Measurements from ENCODE around the gene TJAP1. TPM values are rescaled to one million over a fixed set of nuclear protein-coding genes. Genes with fewer than 3 reads are reported as not detected.
A peak's percentile ranks its signal among the peaks of the same experiment; 100 is the strongest.
"Not testable (repeated sequence)": the region's sequence is repeated elsewhere in the genome, so short reads cannot be mapped to it uniquely, and the experiment has no call there.

TJAP1 gene
- total RNA-seq, 2 experiments from 2014 or later = 30.2 to 32.9 TPM

GRCh38 chr6:43454696-43455530, 22.5 kb upstream of the TJAP1 start:
- peak; percentile 26 for DNase-seq
- peak; percentile 60 for ATAC-seq
- TF ChIP-seq CTCF (IDR thresholded peaks at IDR 0.05) = peak; percentile 68
- Mint-ChIP-seq H3K4me1 (ENCODE audit: low read depth) (peaks cover 11% of the 10 kb centered on the region), H3K9me3 (no peaks in the 10 kb centered on the region), H3K4me3 (peak overlapping the region; percentile 71), H3K36me3 (ENCODE audit: low read depth) (peaks cover 4% of the 10 kb centered on the region), H3K27me3 (peaks cover 12% of the 10 kb centered on the region), H3K27ac (no peak overlapping the region)
- POLR2A ChIA-PET = interaction anchor here (0.6 to 1.8 kb wide), 7 partner anchors 7 to 146 kb away, joined by 3 to 7 read pairs (median 4); partner anchors contain the start of genes ABCC10, POLR1C, TJAP1 and YIPF3
- CTCF ChIA-PET = interaction anchor here (0.7 to 6.5 kb wide), 10 partner anchors 16 to 1577 kb away, joined by 3 to 60 read pairs (median 4); partner anchors contain the start of gene TJAP1
- intact Hi-C loops (cut with micrococcal nuclease) = loop anchor here (5.0 kb wide), 1 partner anchor 52 kb away; no protein-coding TSS in a partner anchor

- Mint-ChIP-seq H3K9me3 (no peaks in the 10 kb centered on the region), H3K4me1 (ENCODE audit: low read depth) (peaks cover 11% of the 10 kb centered on the region), H3K36me3 (ENCODE audit: low read depth) (peaks cover 4% of the 10 kb centered on the region), H3K4me3 (peak within 1 kb of the TSS; percentile 75), H3K27ac (peak within 1 kb of the TSS; percentile 14), H3K27me3 (peaks cover 15% of the 10 kb centered on the region)
- intact Hi-C loops (cut with micrococcal nuclease) = loop anchor here (5.0 kb wide), 1 partner anchor 52 kb away; no protein-coding TSS in a partner anchor
- ChIA-PET POLR2A (interaction anchor here (0.6 to 1.8 kb wide), 7 partner anchors 8 to 147 kb away, joined by 3 to 7 read pairs (median 4); partner anchors contain the start of genes ABCC10, POLR1C, TJAP1 and YIPF3), CTCF (interaction anchor here (0.7 to 6.5 kb wide), 10 partner anchors 16 to 1576 kb away, joined by 3 to 60 read pairs (median 4); partner anchors contain the start of gene TJAP1)
- TF ChIP-seq CTCF (IDR thresholded peaks at IDR 0.05) = no peak
- DNase-seq (peak; percentile 74), ATAC-seq (peak; percentile 67)
Measured at GRCh38 chr6:43455531-43456428, 21.6 kb upstream of the TJAP1 start, which contains the start of gene DLK2. Gene DLK2, minus strand, starts transcription at chr6:43455548. Its CDS starts 723 bp downstream, at chr6:43454825.

DNA sequence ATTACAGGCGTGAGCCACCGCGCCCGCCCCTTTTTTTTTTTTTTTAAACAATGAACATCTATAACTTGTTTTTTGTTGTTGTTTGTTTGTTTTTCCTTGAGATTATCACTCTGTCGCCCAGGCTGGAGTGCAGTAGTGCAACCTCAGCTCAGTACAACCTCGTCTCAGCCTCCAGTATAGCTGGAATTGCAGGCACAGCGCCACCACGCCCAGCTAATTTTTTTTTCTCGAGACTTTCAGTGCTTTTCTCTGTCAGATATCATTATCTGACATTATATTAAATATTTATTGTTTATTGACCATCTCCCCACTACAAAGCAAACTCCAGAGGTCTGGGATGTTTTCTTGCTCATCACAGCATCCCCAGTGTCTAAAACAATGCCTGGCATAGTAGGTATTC, 19.7 kb upstream of the TJAP1 start:
- Mint-ChIP-seq H3K36me3 (ENCODE audit: low read depth) (peaks cover 4% of the 10 kb centered on the region), H3K4me3 (no peak overlapping the region), H3K27ac (no peak overlapping the region), H3K9me3 (no peaks in the 10 kb centered on the region), H3K4me1 (ENCODE audit: low read depth) (peaks cover 11% of the 10 kb centered on the region), H3K27me3 (peaks cover 23% of the 10 kb centered on the region)
- CTCF ChIA-PET = interaction anchor here (0.7 to 6.5 kb wide), 2 partner anchors 48 to 59 kb away, joined by 3 to 60 read pairs; partner anchors contain the start of genes POLR1C and YIPF3
- TF ChIP-seq CTCF (IDR thresholded peaks at IDR 0.05) = no peak
- ATAC-seq (no peak), DNase-seq (no peak)
- intact Hi-C loops (cut with micrococcal nuclease) = loop anchor here (5.0 kb wide), 1 partner anchor 50 kb away; no protein-coding TSS in a partner anchor
- POLR2A ChIA-PET = interaction anchor here (0.6 to 1.4 kb wide), 3 partner anchors 48 to 89 kb away, joined by 3 to 4 read pairs (median 3); no protein-coding TSS in a partner anchor

DNA sequence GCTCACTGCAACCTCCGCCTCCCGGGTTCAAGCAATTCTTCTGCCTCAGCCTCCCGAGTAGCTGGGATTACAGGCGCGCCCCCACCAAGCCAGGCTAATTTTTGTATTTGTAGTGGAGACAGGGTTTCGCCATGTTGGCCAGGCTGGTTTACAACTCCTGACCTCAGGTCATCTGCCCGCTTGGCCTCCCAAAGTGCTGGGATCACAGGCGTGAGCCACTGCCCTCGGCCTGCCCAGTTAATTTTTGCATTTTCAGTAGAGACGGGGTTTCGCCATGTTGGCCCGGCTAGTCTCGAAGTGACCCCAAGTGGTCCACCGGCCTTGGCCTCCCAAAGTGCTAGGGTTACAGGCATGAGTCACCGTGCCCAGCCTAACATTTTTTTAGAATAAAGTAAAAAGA, 19.2 kb upstream of the TJAP1 start:
- ChIA-PET CTCF (interaction anchor here (1.1 to 6.5 kb wide), 2 partner anchors 48 to 160 kb away, joined by 3 to 60 read pairs; partner anchors contain the start of gene SLC22A7), POLR2A (interaction anchor here (0.6 to 1.4 kb wide), 2 partner anchors 62 to 90 kb away, joined by 3 to 4 read pairs; no protein-coding TSS in a partner anchor)
- intact Hi-C loops (cut with micrococcal nuclease) = loop anchor here (5.0 kb wide), 1 partner anchor 49 kb away; no protein-coding TSS in a partner anchor
- H3K4me3 Mint-ChIP-seq; H3K9me3 Mint-ChIP-seq; H3K27ac Mint-ChIP-seq; DNase-seq; ATAC-seq; H3K36me3 Mint-ChIP-seq (ENCODE audit: low read depth): not testable (repeated sequence)
- Mint-ChIP-seq H3K4me1 (ENCODE audit: low read depth) (peaks cover 11% of the 10 kb centered on the region), H3K27me3 (peaks cover 23% of the 10 kb centered on the region)
